A549 (cell line): ENCODE measurements around the gene WNT11. TPM values are rescaled to one million over a fixed set of nuclear protein-coding genes. Genes with fewer than 3 reads are reported as not detected.
A peak's percentile ranks its signal among the peaks of the same experiment; 100 is the strongest.

ENCODE experiments used
- ATAC-seq, 2 experiments: fragments of 200-7000 bp in 1 of 2; fragments of >200 bp in 1 of 2; cut with Nextera tagmentation in 1 of 2; cut with Tn5 transposase in 1 of 2; 3 replicates each; pipeline versions ENCODE4 v1.8.0 to v1.9.1; 2018 to 2020; ENCODE audit warnings: mild to moderate bottlenecking in 1 of 2, moderate library complexity in 1 of 2
- CTCF ChIA-PET: fragments of 300-600 bp; sonication (Branson Sonifier 250); formaldehyde crosslinking; extraction: SDS; loops from one replicate; lab custom pipeline; 2021; ENCODE audit warnings: antibody characterized with exemption, inconsistent platforms; lab: Yijun Ruan, JAX
- POLR2A ChIA-PET: fragments of 350-600 bp; formaldehyde crosslinking; extraction: SDS; loops from one replicate; lab custom pipeline; 2021; ENCODE audit warnings: antibody characterized with exemption, inconsistent platforms; lab: Yijun Ruan, JAX
- DNase-seq, 2 experiments: peaks; one replicate each; pipeline versions ENCODE4 v3.0.0 to v3.0.0-alpha.2; 2011 to 2016; ENCODE audit warnings: low read depth in 1 of 2, low spot score in 1 of 2
- FAIRE-seq: peaks from 2 replicates; lab custom pipeline; 2011; peaks lifted over from hg19 to GRCh38; lab: Jason Lieb, UNC
- H3K27ac ChIP-seq, 2 experiments: fragments of >200 bp; sonication (Bioruptor Twin); formaldehyde crosslinking; 3 replicates each; pipeline ENCODE4 v1.5.1; 2016 to 2017
- H3K4me1 ChIP-seq: fragments of >200 bp; sonication (Bioruptor Twin); formaldehyde crosslinking; 3 replicates; pipeline ENCODE4 v1.6.1; 2016
- H3K4me2 ChIP-seq: fragments of >200 bp; sonication (Bioruptor Twin); formaldehyde crosslinking; 3 replicates; pipeline ENCODE4 v1.6.1; 2016
- H3K4me3 ChIP-seq: fragments of >200 bp; sonication (Bioruptor Twin); formaldehyde crosslinking; 3 replicates; pipeline ENCODE4 v1.5.1; 2016
- H3K9me3 ChIP-seq: fragments of >200 bp; sonication (Bioruptor Twin); formaldehyde crosslinking; 3 replicates; pipeline ENCODE4 v1.6.1; 2016
- BHLHE40 ChIP-seq: IDR thresholded peaks from 2 replicates; pipeline ENCODE4 v1.6.1; 2012; ENCODE audit warnings: low read depth, low read length, inconsistent platforms
- CEBPB ChIP-seq, 2 experiments: fragments of >200 bp in 1 of 2; sonication (Bioruptor Twin) in 1 of 2; formaldehyde crosslinking in 1 of 2; IDR thresholded peaks; 2 replicates each; pipeline ENCODE4 v1.6.1; 2012 to 2016
- CHD4 ChIP-seq: fragments of 200-600 bp; sonication (generic); IDR thresholded peaks from 2 replicates; pipeline ENCODE4 v1.6.1; 2016; ENCODE audit warnings: antibody characterized with exemption, mild to moderate bottlenecking, borderline replicate concordance
- EHMT2 ChIP-seq: fragments of 200-600 bp; sonication (generic); IDR thresholded peaks from 2 replicates; pipeline ENCODE4 v1.6.1; 2016; ENCODE audit warnings: antibody characterized with exemption, low read depth, mild to moderate bottlenecking, moderate library complexity
- EP300 ChIP-seq, 2 experiments: fragments of >200 bp; sonication (Bioruptor Twin); formaldehyde crosslinking; IDR thresholded peaks; 2 replicates in 1 of 2; 3 replicates in 1 of 2; pipeline ENCODE4 v1.6.1; 2016 to 2017
- ESRRA ChIP-seq: fragments of 150-350 bp; IDR thresholded peaks from 2 replicates; pipeline ENCODE4 v1.6.1; 2014; ENCODE audit warnings: mild to moderate bottlenecking, low read length, borderline replicate concordance
- FOSB ChIP-seq: fragments of 250-450 bp; sonication (Bioruptor Pico); IDR thresholded peaks from 2 replicates; pipeline ENCODE4 v1.5.0; 2020; ENCODE audit warnings: mild to moderate bottlenecking, moderate library complexity
- FOXS1 ChIP-seq: fragments of 250-450 bp; sonication (Bioruptor Pico); IDR thresholded peaks from 2 replicates; pipeline ENCODE4 v1.5.0; 2020; ENCODE audit warnings: mild to moderate bottlenecking, moderate library complexity
- GATA3 ChIP-seq: IDR thresholded peaks from 2 replicates; pipeline ENCODE4 v1.6.1; 2012; ENCODE audit warnings: borderline replicate concordance
- HDAC2 ChIP-seq: fragments of 200-600 bp; sonication (generic); IDR thresholded peaks from 2 replicates; pipeline ENCODE4 v1.6.1; 2016
- HOXB5 ChIP-seq: fragments of 250-450 bp; sonication (Bioruptor Pico); IDR thresholded peaks from 2 replicates; pipeline ENCODE4 v1.5.0; 2020; ENCODE audit warnings: mild to moderate bottlenecking, moderate library complexity
- KDM5A ChIP-seq: fragments of 200-600 bp; sonication (generic); IDR thresholded peaks from 2 replicates; pipeline ENCODE4 v1.6.1; 2016; ENCODE audit warnings: antibody characterized with exemption, mild to moderate bottlenecking
- MAFK ChIP-seq: fragments of 450-650 bp; IDR thresholded peaks from 2 replicates; pipeline ENCODE4 v1.6.1; 2014; ENCODE audit not compliant: partially characterized antibody
- MAZ ChIP-seq: fragments of 150-350 bp; IDR thresholded peaks from 2 replicates; pipeline ENCODE4 v1.6.1; 2014; ENCODE audit warnings: antibody characterized with exemption, low read depth, low read length, borderline replicate concordance
- NPAS2 ChIP-seq: fragments of 250-450 bp; sonication (Bioruptor Pico); IDR thresholded peaks from 2 replicates; pipeline ENCODE4 v1.8.0; 2022; ENCODE audit warnings: mild to moderate bottlenecking, moderate library complexity, borderline replicate concordance
- POLR2A ChIP-seq: IDR thresholded peaks from 2 replicates; pipeline ENCODE4 v1.6.1; 2012; ENCODE audit warnings: mild to moderate bottlenecking, low read length
- SREBF2 ChIP-seq: fragments of 450-650 bp; IDR thresholded peaks from 2 replicates; pipeline ENCODE4 v1.6.1; 2014; ENCODE audit warnings: mild to moderate bottlenecking, moderate library complexity
- TP53 ChIP-seq: fragments of 250-450 bp; sonication (Bioruptor Pico); IDR thresholded peaks from 2 replicates; pipeline ENCODE4 v1.5.0; 2021; ENCODE audit warnings: mild to moderate bottlenecking, moderate library complexity
- ZNF302 ChIP-seq: fragments of 250-450 bp; sonication (Bioruptor Pico); IDR thresholded peaks from 2 replicates; pipeline ENCODE4 v1.9.0; 2021; ENCODE audit warnings: inconsistent platforms, mild to moderate bottlenecking, moderate library complexity
- ZSCAN20 ChIP-seq: fragments of 250-450 bp; sonication (Bioruptor Pico); IDR thresholded peaks from 2 replicates; pipeline ENCODE4 v1.8.0; 2022; ENCODE audit warnings: mild to moderate bottlenecking, moderate library complexity
- WGBS: methylation state at CpG from one replicate; pipeline ENCODE4 v1.1.6; 2017; ENCODE audit errors: missing lambda C conversion rate; 5-methylcytosine and 5-hydroxymethylcytosine counted together
- polyA plus RNA-seq, 4 experiments: library from polyadenylated mRNA; depleted of rRNA in 3 of 4; stranded (reverse); fragments of >200 nt; fragmentation: RNase III in 1 of 4; extraction: RNeasy Plus Mini Kit Qiagen cat#74134 plus additional on column Dnase treatment in 1 of 4; gene quantifications; 2 replicates in 3 of 4; 3 replicates in 1 of 4; pipeline ENCODE4 v1.2.3, GENCODE V29; 2011 to 2017
- TF ChIP-seq, protein P1 (sequence below): fragments of 450-650 bp; IDR thresholded peaks from 2 replicates; pipeline ENCODE4 v1.6.1; 2014; ENCODE audit warnings: antibody characterized with exemption
- TF ChIP-seq, protein P2 (sequence below): fragments of 250-450 bp; sonication (Bioruptor Pico); IDR thresholded peaks from 2 replicates; pipeline ENCODE4 v1.5.0; 2021; ENCODE audit warnings: mild to moderate bottlenecking, moderate library complexity, borderline replicate concordance
- TF ChIP-seq, protein P3 (sequence below): fragments of >200 bp; sonication (Bioruptor Twin); formaldehyde crosslinking; IDR thresholded peaks from 2 replicates; pipeline ENCODE4 v1.6.1; 2016
- TF ChIP-seq, protein P4 (sequence below): IDR thresholded peaks from 2 replicates; pipeline ENCODE4 v1.6.1; 2012
- TF ChIP-seq, protein P5 (sequence below): fragments of 250-450 bp; sonication (Bioruptor Pico); IDR thresholded peaks from 2 replicates; pipeline ENCODE4 v1.5.0; 2020; ENCODE audit warnings: low read depth, mild to moderate bottlenecking, moderate library complexity

WNT11 gene
- polyA plus RNA-seq, 2 of the 4 experiments (the other 2 are of a cell fraction): 0.36 to 0.57 TPM

DNA sequence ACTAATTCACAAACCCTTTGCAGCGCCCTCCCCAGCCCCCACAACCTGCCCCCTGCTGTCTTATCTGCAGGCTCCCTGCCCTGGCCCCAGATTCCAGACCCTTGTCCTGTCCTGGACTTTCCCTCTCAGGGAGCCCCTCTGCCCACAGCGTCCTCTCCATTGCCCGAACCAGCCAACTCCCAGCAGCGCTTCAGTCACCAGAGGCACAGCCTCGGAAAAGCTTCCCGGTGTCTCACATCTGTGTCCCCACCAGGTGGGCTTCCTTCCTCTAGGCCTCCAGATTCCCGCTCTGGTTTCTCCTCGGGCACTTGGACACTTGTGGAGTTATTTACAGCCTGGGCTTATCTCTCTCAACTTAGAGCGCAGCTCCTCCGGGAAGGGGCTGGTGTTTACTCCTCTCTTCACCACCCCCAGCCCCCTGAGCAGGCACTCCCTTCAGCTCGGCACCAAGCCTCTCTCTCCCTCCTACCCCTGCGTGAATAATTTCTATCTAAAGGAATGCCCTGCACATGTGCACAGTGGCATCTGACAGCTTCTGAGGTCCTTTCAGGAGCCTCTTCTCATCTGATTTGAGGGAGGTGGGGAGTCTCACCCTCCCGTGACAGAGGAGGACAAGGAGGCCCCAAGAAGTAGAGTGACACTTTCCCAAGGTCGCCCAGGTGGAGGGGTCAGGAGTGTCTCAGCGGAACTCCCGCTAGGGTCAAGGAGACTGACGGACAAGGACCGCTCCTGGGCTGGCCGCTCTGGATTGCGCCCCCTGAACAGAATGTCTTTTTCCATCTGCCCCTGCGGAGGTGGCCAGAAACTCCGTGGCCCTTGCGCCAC, 838 bp downstream of the WNT11 start:
- peak overlapping the region; percentile 60; the same call in 1 of the 3 replicates for H3K4me3 ChIP-seq
- no peak overlapping the region for H3K27ac ChIP-seq
- H3K9me3 ChIP-seq: no peaks in the 10 kb centered on the region
- CTCF ChIA-PET: interaction anchor here (0.7 to 13.1 kb wide), 7 partner anchors 11 to 309 kb away, joined by 3 to 222 read pairs (median 4); no protein-coding TSS in a partner anchor
- 0 out of 3 replicates have a peak, but pooled peaks cover 9% of the 10 kb centered on the region for H3K4me1 ChIP-seq
- POLR2A ChIA-PET: no interaction called here
- no peak for ATAC-seq
- peak overlapping the region; percentile 99; the same call in 1 of the 3 replicates for H3K4me2 ChIP-seq
- DNase-seq: no peak
- TF ChIP-seq TP53 (CRISPR knock-in tag): no peak
- TF ChIP-seq SREBF2: no peak
- no peak for TF ChIP-seq CEBPB (IDR thresholded peaks at IDR 0.05)
- TF ChIP-seq, protein P1, sequence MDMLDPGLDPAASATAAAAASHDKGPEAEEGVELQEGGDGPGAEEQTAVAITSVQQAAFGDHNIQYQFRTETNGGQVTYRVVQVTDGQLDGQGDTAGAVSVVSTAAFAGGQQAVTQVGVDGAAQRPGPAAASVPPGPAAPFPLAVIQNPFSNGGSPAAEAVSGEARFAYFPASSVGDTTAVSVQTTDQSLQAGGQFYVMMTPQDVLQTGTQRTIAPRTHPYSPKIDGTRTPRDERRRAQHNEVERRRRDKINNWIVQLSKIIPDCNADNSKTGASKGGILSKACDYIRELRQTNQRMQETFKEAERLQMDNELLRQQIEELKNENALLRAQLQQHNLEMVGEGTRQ: no peak
- TF ChIP-seq, all 56 proteins: peak for 0
- no peak for FAIRE-seq
- 84% methylated on average over 21 of the region's 23 CpGs for WGBS

DNA sequence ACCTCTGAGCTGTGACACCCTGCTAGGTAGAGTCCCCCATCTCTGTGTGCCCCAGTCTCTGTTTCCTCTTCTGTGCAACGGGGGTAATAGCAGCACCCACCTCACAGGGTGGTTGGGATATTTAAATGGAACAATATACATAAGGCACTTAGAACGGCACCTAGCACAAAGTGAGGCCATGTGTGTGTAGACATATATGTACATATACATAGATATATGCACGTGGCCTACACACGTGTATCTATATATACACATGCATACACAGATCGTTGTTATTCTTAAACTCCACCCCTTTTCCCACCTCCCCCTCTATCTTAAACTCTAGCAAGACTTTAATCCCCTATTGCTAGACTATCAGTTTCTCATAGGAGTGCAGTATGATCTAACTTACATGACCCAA, 2.4 kb downstream of the WNT11 start:
- FAIRE-seq (no peak), ATAC-seq (no peak), DNase-seq (no peak)
- Histone ChIP-seq H3K4me2 (no peak overlapping the region), H3K9me3 (no peaks in the 10 kb centered on the region), H3K4me1 (0 out of 3 replicates have a peak, but pooled peaks cover 9% of the 10 kb centered on the region), H3K27ac (no peak overlapping the region), H3K4me3 (no peak overlapping the region)
- TF ChIP-seq NPAS2 (CRISPR knock-in tag) (no peak), HDAC2 (no peak), TP53 (CRISPR knock-in tag) (no peak), EHMT2 (no peak), FOSB (CRISPR knock-in tag) (no peak), MAZ (no peak), GATA3 (no peak), EP300 (IDR thresholded peaks at IDR 0.05) (no peak), ZNF302 (no peak), ZSCAN20 (CRISPR knock-in tag) (no peak), ESRRA (no peak)
- TF ChIP-seq, protein P2, sequence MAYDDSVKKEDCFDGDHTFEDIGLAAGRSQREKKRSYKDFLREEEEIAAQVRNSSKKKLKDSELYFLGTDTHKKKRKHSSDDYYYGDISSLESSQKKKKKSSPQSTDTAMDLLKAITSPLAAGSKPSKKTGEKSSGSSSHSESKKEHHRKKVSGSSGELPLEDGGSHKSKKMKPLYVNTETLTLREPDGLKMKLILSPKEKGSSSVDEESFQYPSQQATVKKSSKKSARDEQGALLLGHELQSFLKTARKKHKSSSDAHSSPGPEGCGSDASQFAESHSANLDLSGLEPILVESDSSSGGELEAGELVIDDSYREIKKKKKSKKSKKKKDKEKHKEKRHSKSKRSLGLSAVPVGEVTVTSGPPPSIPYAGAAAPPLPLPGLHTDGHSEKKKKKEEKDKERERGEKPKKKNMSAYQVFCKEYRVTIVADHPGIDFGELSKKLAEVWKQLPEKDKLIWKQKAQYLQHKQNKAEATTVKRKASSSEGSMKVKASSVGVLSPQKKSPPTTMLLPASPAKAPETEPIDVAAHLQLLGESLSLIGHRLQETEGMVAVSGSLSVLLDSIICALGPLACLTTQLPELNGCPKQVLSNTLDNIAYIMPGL (CRISPR knock-in tag): no peak
- TF ChIP-seq, protein P3, sequence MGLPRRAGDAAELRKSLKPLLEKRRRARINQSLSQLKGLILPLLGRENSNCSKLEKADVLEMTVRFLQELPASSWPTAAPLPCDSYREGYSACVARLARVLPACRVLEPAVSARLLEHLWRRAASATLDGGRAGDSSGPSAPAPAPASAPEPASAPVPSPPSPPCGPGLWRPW: no peak
- TF ChIP-seq, protein P4, sequence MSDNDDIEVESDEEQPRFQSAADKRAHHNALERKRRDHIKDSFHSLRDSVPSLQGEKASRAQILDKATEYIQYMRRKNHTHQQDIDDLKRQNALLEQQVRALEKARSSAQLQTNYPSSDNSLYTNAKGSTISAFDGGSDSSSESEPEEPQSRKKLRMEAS: no peak
- POLR2A ChIA-PET: no interaction called here
- CTCF ChIA-PET: interaction anchor here (1.3 to 13.1 kb wide), 4 partner anchors 24 to 307 kb away, joined by 3 to 222 read pairs (median 10); no protein-coding TSS in a partner anchor
- WGBS: 62% methylated on average over 5 of the region's 5 CpGs

DNA sequence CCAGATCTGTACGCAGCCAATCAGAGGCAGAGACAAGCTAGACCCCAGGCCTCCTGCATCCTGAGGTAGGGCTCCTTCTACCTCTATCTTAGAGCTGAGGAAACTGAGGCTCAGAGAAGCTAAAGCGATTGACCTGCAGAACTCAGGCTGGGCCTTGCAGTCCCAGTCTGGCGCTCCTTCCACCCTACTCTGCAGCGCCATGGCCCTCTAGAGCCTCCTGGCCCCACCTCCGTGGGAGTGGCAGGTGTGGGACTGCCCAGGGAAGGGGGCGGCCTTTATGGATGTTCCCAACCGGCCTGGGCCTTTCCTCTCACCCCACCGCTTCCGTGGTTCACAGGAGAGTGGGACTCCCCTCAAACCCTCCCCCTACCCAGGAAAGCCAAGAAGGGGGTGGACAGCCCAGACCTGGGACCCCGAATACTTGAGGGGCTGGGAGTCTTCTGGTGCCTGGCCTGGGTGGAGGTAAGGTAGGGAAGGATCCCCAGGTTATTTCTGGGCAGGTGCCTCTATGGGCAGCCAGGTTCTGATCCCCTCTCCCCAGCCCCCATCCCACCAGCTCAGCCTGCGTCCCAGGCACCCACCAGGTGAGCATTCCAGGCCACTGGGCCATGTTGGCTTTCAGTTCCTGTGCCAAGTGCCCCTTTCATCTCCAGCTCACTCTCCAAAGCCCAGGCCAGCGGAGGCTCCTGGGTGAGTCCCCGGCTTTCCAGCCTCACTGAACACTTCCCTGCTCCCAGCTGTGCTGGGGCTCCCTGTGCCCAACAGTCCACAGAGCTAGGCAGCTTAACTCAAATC, 3.0 kb downstream of the WNT11 start:
- 77% methylated on average over 11 of the region's 13 CpGs for WGBS
- Histone ChIP-seq H3K4me2 (no peak overlapping the region), H3K27ac (no peak overlapping the region), H3K4me1 (0 out of 3 replicates have a peak, but pooled peaks cover 9% of the 10 kb centered on the region), H3K4me3 (no peak overlapping the region), H3K9me3 (no peaks in the 10 kb centered on the region)
- no peak for ATAC-seq
- no peak for DNase-seq
- ChIA-PET POLR2A (no interaction called here), CTCF (interaction anchor here (1.7 to 13.1 kb wide), 3 partner anchors 51 to 306 kb away, joined by 6 to 222 read pairs (median 13); no protein-coding TSS in a partner anchor)
- FAIRE-seq: no peak
- no peak for TF ChIP-seq BHLHE40
- TF ChIP-seq EP300 (IDR thresholded peaks at IDR 0.05): no peak
- no peak for TF ChIP-seq CEBPB (IDR thresholded peaks at IDR 0.05)
- TF ChIP-seq KDM5A: no peak
- no peak for TF ChIP-seq TP53 (CRISPR knock-in tag)
- TF ChIP-seq GATA3: no peak
- TF ChIP-seq, protein P5, sequence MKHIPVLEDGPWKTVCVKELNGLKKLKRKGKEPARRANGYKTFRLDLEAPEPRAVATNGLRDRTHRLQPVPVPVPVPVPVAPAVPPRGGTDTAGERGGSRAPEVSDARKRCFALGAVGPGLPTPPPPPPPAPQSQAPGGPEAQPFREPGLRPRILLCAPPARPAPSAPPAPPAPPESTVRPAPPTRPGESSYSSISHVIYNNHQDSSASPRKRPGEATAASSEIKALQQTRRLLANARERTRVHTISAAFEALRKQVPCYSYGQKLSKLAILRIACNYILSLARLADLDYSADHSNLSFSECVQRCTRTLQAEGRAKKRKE (CRISPR knock-in tag): no peak
- TF ChIP-seq POLR2A: no peak
- no peak for TF ChIP-seq HOXB5 (CRISPR knock-in tag)
- TF ChIP-seq CHD4: no peak
- no peak for TF ChIP-seq MAFK
- no peak for TF ChIP-seq FOXS1 (CRISPR knock-in tag)
